ENCODE results near the gene CYB561D1. TPM values are rescaled to one million over a fixed set of nuclear protein-coding genes. Genes with fewer than 3 reads are reported as not detected.
A peak's percentile ranks its signal among the peaks of the same experiment; 100 is the strongest.

The CYB561D1 gene
- total and polyA plus RNA-seq, 2 of the 13 experiments (the other 11 are each of a cell fraction or from before 2014, with no cell fraction given): 3.9 to 4.1 TPM

DNA sequence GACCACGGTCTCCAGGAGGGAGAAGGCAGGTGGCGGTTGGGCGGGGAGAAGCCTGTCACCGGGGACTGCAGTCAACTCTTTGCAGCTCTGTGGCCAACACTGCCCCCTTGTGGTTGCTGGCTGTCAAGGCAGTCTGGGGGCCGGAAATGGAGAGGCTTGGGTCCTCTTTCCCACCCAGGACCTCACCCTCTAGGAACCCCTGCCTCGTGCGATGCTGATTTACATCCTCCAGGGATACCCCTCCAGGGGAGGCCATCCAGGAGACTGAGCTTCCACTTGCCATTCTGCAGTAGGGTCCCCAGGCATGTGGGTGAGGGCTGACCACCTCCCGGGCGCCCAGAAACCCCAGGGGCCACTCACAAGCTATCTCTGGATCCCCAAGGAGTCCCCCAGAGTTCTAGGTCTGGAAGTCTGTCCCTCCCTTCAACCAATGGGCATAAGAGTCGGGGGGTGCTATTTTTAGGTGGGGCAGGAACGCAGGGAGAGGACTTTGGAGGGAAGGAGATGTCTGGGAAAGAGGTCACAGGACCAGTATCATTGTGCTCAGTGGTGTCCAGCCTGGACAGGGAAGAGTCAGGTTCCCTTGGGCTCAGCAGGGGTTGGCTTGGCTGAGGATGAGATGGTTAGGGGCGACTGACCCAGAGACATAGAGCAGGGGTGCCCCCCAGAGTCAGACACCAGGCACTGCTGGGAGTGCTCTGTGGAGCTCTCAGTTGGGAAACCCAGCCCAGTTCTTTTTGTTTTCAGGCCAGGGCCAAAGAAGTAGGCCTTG is 38.7 kb downstream of the CYB561D1 start (continued):
- TF ChIP-seq, protein P1, sequence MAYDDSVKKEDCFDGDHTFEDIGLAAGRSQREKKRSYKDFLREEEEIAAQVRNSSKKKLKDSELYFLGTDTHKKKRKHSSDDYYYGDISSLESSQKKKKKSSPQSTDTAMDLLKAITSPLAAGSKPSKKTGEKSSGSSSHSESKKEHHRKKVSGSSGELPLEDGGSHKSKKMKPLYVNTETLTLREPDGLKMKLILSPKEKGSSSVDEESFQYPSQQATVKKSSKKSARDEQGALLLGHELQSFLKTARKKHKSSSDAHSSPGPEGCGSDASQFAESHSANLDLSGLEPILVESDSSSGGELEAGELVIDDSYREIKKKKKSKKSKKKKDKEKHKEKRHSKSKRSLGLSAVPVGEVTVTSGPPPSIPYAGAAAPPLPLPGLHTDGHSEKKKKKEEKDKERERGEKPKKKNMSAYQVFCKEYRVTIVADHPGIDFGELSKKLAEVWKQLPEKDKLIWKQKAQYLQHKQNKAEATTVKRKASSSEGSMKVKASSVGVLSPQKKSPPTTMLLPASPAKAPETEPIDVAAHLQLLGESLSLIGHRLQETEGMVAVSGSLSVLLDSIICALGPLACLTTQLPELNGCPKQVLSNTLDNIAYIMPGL (CRISPR knock-in tag; IDR thresholded peaks at IDR 0.05; ENCODE audit: borderline replicate concordance in 1 of 2, low read depth in 1 of 2): peak; percentile 19 to 67; a peak in 3 of 4 replicates
- TF ChIP-seq ZNF782 (CRISPR knock-in tag; IDR thresholded peaks at IDR 0.05; ENCODE audit: borderline replicate concordance): peak; percentile 47; the same call in 1 of the 2 replicates
- TF ChIP-seq ZSCAN25 (CRISPR knock-in tag; IDR thresholded peaks at IDR 0.05): 0 out of 2 replicates have a peak, but pooled peaks have one; percentile 28
- TF ChIP-seq MTA1 (CRISPR knock-in tag; IDR thresholded peaks at IDR 0.05; ENCODE audit: borderline replicate concordance): 0 out of 2 replicates have a peak, but pooled peaks have one; percentile 29
- TF ChIP-seq AKAP8 (CRISPR knock-in tag; IDR thresholded peaks at IDR 0.05): no peak
- TF ChIP-seq ZNF547 (CRISPR knock-in tag; IDR thresholded peaks at IDR 0.05): 0 out of 2 replicates have a peak, but pooled peaks have one; percentile 21
- no peak for TF ChIP-seq HNF4G (IDR thresholded peaks at IDR 0.05; ENCODE audit: borderline replicate concordance, low read depth, low read length)
- TF ChIP-seq HNF4G (CRISPR knock-in tag; IDR thresholded peaks at IDR 0.05; ENCODE audit: borderline replicate concordance, low read depth): no peak
- TF ChIP-seq YY1 (IDR thresholded peaks at IDR 0.05; ENCODE audit: insufficient read depth, insufficient replicate concordance, low read depth, low read length): peak; percentile 44
- TF ChIP-seq, protein P2, sequence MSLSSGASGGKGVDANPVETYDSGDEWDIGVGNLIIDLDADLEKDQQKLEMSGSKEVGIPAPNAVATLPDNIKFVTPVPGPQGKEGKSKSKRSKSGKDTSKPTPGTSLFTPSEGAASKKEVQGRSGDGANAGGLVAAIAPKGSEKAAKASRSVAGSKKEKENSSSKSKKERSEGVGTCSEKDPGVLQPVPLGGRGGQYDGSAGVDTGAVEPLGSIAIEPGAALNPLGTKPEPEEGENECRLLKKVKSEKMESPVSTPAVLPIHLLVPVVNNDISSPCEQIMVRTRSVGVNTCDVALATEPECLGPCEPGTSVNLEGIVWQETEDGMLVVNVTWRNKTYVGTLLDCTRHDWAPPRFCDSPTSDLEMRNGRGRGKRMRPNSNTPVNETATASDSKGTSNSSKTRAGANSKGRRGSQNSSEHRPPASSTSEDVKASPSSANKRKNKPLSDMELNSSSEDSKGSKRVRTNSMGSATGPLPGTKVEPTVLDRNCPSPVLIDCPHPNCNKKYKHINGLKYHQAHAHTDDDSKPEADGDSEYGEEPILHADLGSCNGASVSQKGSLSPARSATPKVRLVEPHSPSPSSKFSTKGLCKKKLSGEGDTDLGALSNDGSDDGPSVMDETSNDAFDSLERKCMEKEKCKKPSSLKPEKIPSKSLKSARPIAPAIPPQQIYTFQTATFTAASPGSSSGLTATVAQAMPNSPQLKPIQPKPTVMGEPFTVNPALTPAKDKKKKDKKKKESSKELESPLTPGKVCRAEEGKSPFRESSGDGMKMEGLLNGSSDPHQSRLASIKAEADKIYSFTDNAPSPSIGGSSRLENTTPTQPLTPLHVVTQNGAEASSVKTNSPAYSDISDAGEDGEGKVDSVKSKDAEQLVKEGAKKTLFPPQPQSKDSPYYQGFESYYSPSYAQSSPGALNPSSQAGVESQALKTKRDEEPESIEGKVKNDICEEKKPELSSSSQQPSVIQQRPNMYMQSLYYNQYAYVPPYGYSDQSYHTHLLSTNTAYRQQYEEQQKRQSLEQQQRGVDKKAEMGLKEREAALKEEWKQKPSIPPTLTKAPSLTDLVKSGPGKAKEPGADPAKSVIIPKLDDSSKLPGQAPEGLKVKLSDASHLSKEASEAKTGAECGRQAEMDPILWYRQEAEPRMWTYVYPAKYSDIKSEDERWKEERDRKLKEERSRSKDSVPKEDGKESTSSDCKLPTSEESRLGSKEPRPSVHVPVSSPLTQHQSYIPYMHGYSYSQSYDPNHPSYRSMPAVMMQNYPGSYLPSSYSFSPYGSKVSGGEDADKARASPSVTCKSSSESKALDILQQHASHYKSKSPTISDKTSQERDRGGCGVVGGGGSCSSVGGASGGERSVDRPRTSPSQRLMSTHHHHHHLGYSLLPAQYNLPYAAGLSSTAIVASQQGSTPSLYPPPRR (CRISPR knock-in tag; IDR thresholded peaks at IDR 0.05; ENCODE audit: borderline replicate concordance): peak; percentile 30; the same call in 1 of the 2 replicates
- TF ChIP-seq, protein P3, sequence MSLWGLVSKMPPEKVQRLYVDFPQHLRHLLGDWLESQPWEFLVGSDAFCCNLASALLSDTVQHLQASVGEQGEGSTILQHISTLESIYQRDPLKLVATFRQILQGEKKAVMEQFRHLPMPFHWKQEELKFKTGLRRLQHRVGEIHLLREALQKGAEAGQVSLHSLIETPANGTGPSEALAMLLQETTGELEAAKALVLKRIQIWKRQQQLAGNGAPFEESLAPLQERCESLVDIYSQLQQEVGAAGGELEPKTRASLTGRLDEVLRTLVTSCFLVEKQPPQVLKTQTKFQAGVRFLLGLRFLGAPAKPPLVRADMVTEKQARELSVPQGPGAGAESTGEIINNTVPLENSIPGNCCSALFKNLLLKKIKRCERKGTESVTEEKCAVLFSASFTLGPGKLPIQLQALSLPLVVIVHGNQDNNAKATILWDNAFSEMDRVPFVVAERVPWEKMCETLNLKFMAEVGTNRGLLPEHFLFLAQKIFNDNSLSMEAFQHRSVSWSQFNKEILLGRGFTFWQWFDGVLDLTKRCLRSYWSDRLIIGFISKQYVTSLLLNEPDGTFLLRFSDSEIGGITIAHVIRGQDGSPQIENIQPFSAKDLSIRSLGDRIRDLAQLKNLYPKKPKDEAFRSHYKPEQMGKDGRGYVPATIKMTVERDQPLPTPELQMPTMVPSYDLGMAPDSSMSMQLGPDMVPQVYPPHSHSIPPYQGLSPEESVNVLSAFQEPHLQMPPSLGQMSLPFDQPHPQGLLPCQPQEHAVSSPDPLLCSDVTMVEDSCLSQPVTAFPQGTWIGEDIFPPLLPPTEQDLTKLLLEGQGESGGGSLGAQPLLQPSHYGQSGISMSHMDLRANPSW (CRISPR knock-in tag; IDR thresholded peaks at IDR 0.05; ENCODE audit: borderline replicate concordance): peak; percentile 26; the same call in 1 of the 2 replicates
- peak; percentile 90 for TF ChIP-seq STAG1 (CRISPR knock-in tag; IDR thresholded peaks at IDR 0.05)
- TF ChIP-seq, protein P4, sequence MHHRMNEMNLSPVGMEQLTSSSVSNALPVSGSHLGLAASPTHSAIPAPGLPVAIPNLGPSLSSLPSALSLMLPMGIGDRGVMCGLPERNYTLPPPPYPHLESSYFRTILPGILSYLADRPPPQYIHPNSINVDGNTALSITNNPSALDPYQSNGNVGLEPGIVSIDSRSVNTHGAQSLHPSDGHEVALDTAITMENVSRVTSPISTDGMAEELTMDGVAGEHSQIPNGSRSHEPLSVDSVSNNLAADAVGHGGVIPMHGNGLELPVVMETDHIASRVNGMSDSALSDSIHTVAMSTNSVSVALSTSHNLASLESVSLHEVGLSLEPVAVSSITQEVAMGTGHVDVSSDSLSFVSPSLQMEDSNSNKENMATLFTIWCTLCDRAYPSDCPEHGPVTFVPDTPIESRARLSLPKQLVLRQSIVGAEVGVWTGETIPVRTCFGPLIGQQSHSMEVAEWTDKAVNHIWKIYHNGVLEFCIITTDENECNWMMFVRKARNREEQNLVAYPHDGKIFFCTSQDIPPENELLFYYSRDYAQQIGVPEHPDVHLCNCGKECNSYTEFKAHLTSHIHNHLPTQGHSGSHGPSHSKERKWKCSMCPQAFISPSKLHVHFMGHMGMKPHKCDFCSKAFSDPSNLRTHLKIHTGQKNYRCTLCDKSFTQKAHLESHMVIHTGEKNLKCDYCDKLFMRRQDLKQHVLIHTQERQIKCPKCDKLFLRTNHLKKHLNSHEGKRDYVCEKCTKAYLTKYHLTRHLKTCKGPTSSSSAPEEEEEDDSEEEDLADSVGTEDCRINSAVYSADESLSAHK (CRISPR knock-in tag; IDR thresholded peaks at IDR 0.05; ENCODE audit: borderline replicate concordance): no peak
